Breast epithelium (tissue), 4 donors: ENCODE results near the gene RNF2. TPM values are rescaled to one million over a fixed set of nuclear protein-coding genes. Genes with fewer than 3 reads are reported as not detected.
A peak's percentile ranks its signal among the peaks of the same experiment; 100 is the strongest.
"Not testable (repeated sequence)": the region's sequence is repeated elsewhere in the genome, so short reads cannot be mapped to it uniquely, and the experiment has no call there.

ENCODE experiments used
- DNase-seq, 2 donors: peaks; one replicate each; pipeline ENCODE4 v3.0.0-alpha.2; 2019; ENCODE audit warnings: low spot score in 2 of 2
- H3K27ac ChIP-seq, 2 donors: fragments of 200-600 bp; sonication (generic) in 1 of 2; one replicate each; pipeline ENCODE4 v1.5.1; 2016 to 2019; ENCODE audit warnings: mild to moderate bottlenecking in 1 of 2
- H3K27me3 ChIP-seq, 2 donors: fragments of 200-600 bp; sonication (generic) in 1 of 2; one replicate each; pipeline versions ENCODE4 v1.5.1 to v1.6.0; 2017 to 2019; ENCODE audit warnings: control low read depth in 1 of 2, mild to moderate bottlenecking in 1 of 2
- H3K36me3 ChIP-seq: fragments of 200-600 bp; one replicate; pipeline ENCODE4 v1.5.1; 2019
- H3K4me1 ChIP-seq, 2 donors: fragments of 200-600 bp; sonication (generic); one replicate each; pipeline ENCODE4 v1.5.1; 2016 to 2019; ENCODE audit warnings: control low read depth in 1 of 2
- H3K4me3 ChIP-seq, 3 donors: fragments of 200-600 bp; sonication (generic); 1 replicate in 2 of 3; 2 replicates in 1 of 3; pipeline ENCODE4 v1.5.1; 2016 to 2019; ENCODE audit warnings: mild to moderate bottlenecking in 3 of 3, moderate library complexity in 2 of 3
- H3K9me3 ChIP-seq, 2 donors: fragments of 200-600 bp; sonication (generic) in 1 of 2; one replicate each; pipeline ENCODE4 v1.5.1; 2016 to 2019; ENCODE audit warnings: control low read depth in 1 of 2
- POLR2A ChIP-seq: fragments of 450-650 bp; IDR thresholded peaks from one replicate; pipeline ENCODE4 v1.6.1; 2016; ENCODE audit warnings: antibody characterized with exemption, mild to moderate bottlenecking, moderate library complexity
- POLR2AphosphoS5 ChIP-seq, 3 donors: sonication (generic); formaldehyde crosslinking; IDR thresholded peaks; one replicate each; pipeline ENCODE4 v1.6.1; 2017; ENCODE audit warnings: antibody characterized with exemption in 3 of 3
- intact Hi-C: fragments of 100-400 bp; cut with DNase I; formaldehyde crosslinking; loops from one replicate; pipeline ENCODE4 v1.15.1; 2023; ENCODE audit warnings: low total_unique reads
- total RNA-seq, 3 donors: library from RNA; depleted of rRNA; stranded (reverse); fragments of >200 nt; gene quantifications; one replicate each; pipeline ENCODE4 v1.1.0, GENCODE V29; 2016
- TF ChIP-seq, protein P1 (sequence below), 3 donors: fragments of 450-650 bp; IDR thresholded peaks; one replicate each; pipeline ENCODE4 v1.5.1; 2016 to 2017; ENCODE audit warnings: antibody characterized with exemption in 3 of 3, mild to moderate bottlenecking in 3 of 3, moderate library complexity in 3 of 3

The RNF2 gene
- 10 to 100 TPM; 17.1 to 28.7 (median 20.3) TPM for total RNA-seq

DNA sequence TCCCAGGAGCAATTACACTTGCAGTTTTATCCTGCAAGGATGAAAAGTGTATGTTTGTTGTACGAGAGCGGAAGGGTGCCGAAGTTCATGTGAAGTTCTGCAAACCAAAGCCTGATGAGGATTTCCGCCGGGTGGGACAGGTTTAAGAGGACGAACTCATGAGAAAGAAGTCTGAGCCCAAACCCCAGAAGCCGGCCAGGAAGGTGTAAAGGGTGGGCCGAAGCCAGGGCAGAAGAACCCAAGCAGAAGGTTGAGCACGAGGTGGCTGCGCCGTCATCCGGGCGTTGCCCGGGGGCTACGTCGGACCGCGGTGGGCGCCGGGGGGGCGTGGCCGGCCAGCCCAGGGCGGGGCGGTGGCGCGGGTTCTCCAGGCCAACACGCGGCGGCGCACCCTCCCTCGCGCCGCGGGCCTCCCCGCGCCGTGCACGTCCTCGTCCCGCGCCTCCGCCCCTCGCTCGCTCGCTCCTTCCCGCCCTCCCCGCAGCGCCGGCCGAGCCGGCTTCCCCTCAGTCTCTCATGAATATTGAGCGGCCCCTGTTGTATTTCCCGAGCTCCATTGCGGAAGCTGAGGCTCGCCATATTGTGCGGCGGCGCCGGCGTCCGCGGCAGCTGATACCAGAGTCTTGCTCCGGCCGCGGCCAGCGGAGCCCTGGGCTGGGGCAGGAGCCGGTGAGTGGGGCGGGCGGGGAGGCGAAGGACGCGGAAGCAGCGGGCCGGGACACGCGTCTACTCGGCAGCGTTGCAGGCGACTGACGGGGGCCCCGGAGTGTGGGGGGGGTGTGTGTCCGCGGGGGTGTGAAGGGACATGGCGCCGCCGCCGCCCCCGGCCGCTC lies at the start of gene RNF2:
Gene RNF2, plus strand, starts transcription at position 578 of the 833 bp plus-strand sequence. CDS start 41,996 bp downstream, outside the sequence.
- no peaks in the 10 kb centered on the region for H3K36me3 ChIP-seq
- H3K9me3 ChIP-seq: no peaks in the 10 kb centered on the region
- TF ChIP-seq, protein P1, sequence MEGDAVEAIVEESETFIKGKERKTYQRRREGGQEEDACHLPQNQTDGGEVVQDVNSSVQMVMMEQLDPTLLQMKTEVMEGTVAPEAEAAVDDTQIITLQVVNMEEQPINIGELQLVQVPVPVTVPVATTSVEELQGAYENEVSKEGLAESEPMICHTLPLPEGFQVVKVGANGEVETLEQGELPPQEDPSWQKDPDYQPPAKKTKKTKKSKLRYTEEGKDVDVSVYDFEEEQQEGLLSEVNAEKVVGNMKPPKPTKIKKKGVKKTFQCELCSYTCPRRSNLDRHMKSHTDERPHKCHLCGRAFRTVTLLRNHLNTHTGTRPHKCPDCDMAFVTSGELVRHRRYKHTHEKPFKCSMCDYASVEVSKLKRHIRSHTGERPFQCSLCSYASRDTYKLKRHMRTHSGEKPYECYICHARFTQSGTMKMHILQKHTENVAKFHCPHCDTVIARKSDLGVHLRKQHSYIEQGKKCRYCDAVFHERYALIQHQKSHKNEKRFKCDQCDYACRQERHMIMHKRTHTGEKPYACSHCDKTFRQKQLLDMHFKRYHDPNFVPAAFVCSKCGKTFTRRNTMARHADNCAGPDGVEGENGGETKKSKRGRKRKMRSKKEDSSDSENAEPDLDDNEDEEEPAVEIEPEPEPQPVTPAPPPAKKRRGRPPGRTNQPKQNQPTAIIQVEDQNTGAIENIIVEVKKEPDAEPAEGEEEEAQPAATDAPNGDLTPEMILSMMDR (IDR thresholded peaks at IDR 0.05): no peak
- TF ChIP-seq POLR2AphosphoS5 (IDR thresholded peaks at IDR 0.05): peak in 1 of 3 donors; percentile 50
- no peak for TF ChIP-seq POLR2A
- no peaks in the 10 kb centered on the region for H3K27me3 ChIP-seq
- H3K4me3 ChIP-seq: peak within 1 kb of the TSS; percentile 75 to 86 (median 81)
- no peaks in the 10 kb centered on the region for H3K4me1 ChIP-seq
- intact Hi-C loops: no loop called here
- peak; percentile 57 to 69 for DNase-seq
- peak within 1 kb of the TSS; percentile 86 to 91 for H3K27ac ChIP-seq

DNA sequence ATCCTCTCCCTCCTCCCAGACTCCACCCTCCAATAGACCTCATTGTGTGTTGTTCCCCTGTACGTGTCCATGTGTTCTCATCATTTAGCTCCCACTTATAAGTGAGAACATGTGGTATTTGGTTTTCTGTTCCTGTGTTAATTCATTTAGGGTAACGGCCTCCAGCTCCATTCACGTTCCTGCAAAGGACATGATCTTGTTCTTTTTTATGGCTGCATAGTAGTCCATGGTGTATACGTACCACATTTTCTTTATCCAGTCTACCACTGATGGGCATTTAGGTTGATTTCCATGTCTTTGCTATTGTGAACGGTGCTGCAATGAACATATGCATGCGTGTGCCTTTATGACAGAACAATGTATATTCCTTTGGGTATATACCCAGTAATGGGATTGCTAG lies 45.4 kb upstream of the RNF2 start:
- H3K27me3 ChIP-seq, intact Hi-C loops, H3K9me3 ChIP-seq, H3K27ac ChIP-seq, H3K4me1 ChIP-seq, H3K4me3 ChIP-seq, H3K36me3 ChIP-seq, DNase-seq: not testable (repeated sequence)

DNA sequence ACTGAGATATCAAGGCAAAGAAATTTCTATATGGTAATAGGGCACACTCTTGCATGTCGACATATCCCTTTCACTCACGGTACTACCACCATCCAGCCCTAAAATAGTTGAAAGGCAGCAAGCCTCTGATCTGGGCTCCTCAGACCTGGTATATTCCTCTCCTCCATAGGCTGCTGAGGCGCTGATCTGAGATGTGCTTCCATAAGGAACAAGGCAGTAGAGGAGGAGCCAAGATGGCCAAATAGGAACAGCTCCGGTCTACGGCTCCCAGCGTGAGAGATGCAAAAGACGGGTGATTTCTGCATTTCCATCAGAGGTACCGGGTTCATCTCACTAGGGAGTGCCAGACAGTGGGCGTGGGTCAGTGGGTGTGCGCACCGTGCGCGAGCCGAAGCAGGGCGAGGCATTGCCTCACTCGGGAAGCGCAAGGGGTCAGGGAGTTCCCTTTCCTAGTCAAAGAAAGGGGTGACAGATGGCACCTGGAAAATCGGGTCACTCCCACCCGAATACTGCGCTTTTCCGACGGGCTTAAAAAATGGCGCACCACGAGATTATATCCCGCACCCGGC lies 44.0 kb upstream of the RNF2 start:
- H3K4me1 ChIP-seq, H3K4me3 ChIP-seq, DNase-seq, H3K36me3 ChIP-seq, H3K27ac ChIP-seq, H3K9me3 ChIP-seq, H3K27me3 ChIP-seq, intact Hi-C loops: not testable (repeated sequence)

- intact Hi-C loops: no loop called here
- no peak for DNase-seq
- no peaks in the 10 kb centered on the region for H3K4me1 ChIP-seq
- TF ChIP-seq, protein P1 (IDR thresholded peaks at IDR 0.05): no peak
- TF ChIP-seq POLR2A (no peak), POLR2AphosphoS5 (IDR thresholded peaks at IDR 0.05) (no peak)
- H3K4me3 ChIP-seq: no peak overlapping the region
- no peaks in the 10 kb centered on the region for H3K36me3 ChIP-seq
- H3K9me3 ChIP-seq: no peaks in the 10 kb centered on the region
- H3K27me3 ChIP-seq: no peaks in the 10 kb centered on the region
- no peak overlapping the region for H3K27ac ChIP-seq
Observed at GRCh38 chr1:185008838-185009237, 36.5 kb upstream of the RNF2 start.

DNA sequence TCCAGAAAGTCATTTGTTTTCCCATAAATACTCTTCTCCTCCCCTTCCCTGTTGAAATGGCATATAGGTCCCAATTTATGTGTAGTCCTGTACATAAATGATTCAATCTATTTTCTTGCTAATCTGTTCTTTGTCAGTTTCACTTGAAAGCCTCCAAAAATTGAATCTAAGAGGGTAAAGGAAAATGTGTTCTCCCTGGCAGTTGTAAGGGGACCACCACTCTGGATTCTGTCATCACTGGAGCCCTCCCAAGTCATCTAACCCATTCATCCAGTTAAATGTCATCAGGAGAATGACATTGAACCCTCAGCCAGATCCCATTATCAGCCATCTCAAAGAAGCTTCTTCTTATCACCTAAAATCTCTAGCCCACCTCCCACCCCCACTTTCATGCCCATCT lies 35.0 kb upstream of the RNF2 start:
- intact Hi-C loops: no loop called here
- H3K27ac ChIP-seq: no peak overlapping the region

GRCh38 chr1:185014941-185015340 lies 30.4 kb upstream of the RNF2 start:
- intact Hi-C loops: no loop called here
- TF ChIP-seq POLR2AphosphoS5 (IDR thresholded peaks at IDR 0.05): no peak
- TF ChIP-seq, protein P1 (IDR thresholded peaks at IDR 0.05): no peak
- Histone ChIP-seq H3K27ac (no peak overlapping the region), H3K27me3 (no peaks in the 10 kb centered on the region), H3K36me3 (no peaks in the 10 kb centered on the region), H3K9me3 (no peaks in the 10 kb centered on the region), H3K4me1 (no peaks in the 10 kb centered on the region), H3K4me3 (no peak overlapping the region)
- no peak for DNase-seq

More for the DNA sequence above, 35.0 kb upstream of the RNF2 start:
- Histone ChIP-seq H3K36me3 (no peaks in the 10 kb centered on the region), H3K4me1 (no peaks in the 10 kb centered on the region), H3K27me3 (no peaks in the 10 kb centered on the region), H3K4me3 (no peak overlapping the region), H3K9me3 (no peaks in the 10 kb centered on the region)
- no peak for DNase-seq
- TF ChIP-seq, protein P1 (IDR thresholded peaks at IDR 0.05): no peak
- no peak for TF ChIP-seq POLR2AphosphoS5 (IDR thresholded peaks at IDR 0.05)
- no peak for TF ChIP-seq POLR2A
